Right renal pelvis (tissue), 4 donors: ENCODE results near the gene FAM43A. TPM values are rescaled to one million over a fixed set of nuclear protein-coding genes. Genes with fewer than 3 reads are reported as not detected.

Source experiments
- DNase-seq, 4 donors: peaks; one replicate each; pipeline ENCODE4 v3.0.0-alpha.2; 2013; ENCODE audit warnings: low read depth in 4 of 4, low spot score in 3 of 4, missing footprints in 1 of 4
- polyA plus RNA-seq, 4 donors: library from polyadenylated mRNA; unstranded; fragments of 120-200 nt; gene quantifications; one replicate each; pipeline ENCODE4 v1.2.1, GENCODE V29; 2013; ENCODE audit not compliant: insufficient read length in 4 of 4

FAM43A gene
- polyA plus RNA-seq, 4 donors = 6.5 to 7.6 (median 6.8) TPM

DNA sequence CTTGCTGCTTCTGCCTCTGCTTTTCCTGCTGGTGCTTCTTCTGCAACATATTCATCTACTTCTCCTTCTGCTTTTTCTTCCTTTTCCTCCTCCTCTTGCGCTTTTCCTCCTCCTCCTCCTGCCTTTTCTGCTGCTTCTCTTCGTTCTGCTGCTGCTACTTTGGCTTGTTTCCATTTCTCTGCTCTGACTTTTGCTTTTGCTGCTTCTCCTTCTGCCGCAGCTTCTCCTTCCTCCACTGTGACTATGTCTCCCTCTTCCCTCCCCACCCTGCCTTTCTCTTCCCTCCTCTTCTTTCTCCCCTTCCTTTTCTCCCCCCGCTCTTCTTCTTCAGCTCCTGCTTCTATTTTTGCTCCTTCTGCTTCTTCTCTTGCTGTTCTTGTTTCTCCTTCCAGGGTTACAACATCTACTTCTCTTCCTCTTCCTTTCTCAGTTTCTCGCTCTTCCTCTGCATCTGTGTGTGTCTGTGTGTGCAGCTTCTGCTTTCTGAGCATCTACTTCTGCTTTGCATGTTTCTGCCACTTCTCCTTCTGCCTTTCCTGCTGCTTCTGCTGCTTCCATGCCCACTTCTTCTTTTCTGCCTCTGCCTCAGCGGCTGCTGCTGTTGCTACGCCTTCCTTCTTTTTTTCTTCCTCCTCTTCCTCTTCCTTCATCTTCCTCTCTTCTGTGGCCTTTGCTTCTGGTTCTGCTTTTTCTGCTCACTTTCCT lies 51.4 kb downstream of the FAM43A start:
- no peak for DNase-seq

Other genes starting within 250 kb of the FAM43A start
- 100 to 1,000 TPM in 3 of 4 donors, 10 to 100 TPM in 1; 97.7 to 120 (median 117) TPM for gene ATP13A3, start 198.9 kb upstream of the FAM43A start, polyA plus RNA-seq
- gene TMEM44, start 52.5 kb upstream of the FAM43A start, polyA plus RNA-seq = 10 to 100 TPM; 13.3 to 17.6 (median 15.4) TPM
- 10 to 100 TPM; 33.5 to 37.1 (median 35.6) TPM for gene LSG1, start 13.7 kb upstream of the FAM43A start, polyA plus RNA-seq